Stimulated activated naive CD4-positive, alpha-beta T cell treated with Interleukin-2 at 50 U/mL for 16 hours (primary cell): ENCODE data around the gene ADAMTSL5.
"Not testable (repeated sequence)": the region's sequence is repeated elsewhere in the genome, so short reads cannot be mapped to it uniquely, and the experiment has no call there.

ENCODE experiments used
- DNase-seq: peaks from one replicate; lab custom pipeline; 2025; lab: John Stamatoyannopoulos, UW

ADAMTSL5 gene

GRCh38 chr19:1513499-1514294 lies 878 bp upstream of the ADAMTSL5 start:
- DNase-seq: peak; percentile 60

- DNase-seq: no peak
Measured at GRCh38 chr19:1511318-1512317, 1.2 kb downstream of the ADAMTSL5 start.

- DNase-seq: no peak
Measured at GRCh38 chr19:1510807-1511206, 2.0 kb downstream of the ADAMTSL5 start.

GRCh38 chr19:1510442-1510806 lies 2.4 kb downstream of the ADAMTSL5 start:
- no peak for DNase-seq

- DNase-seq: no peak
Measured at GRCh38 chr19:1509602-1510441, 3.0 kb downstream of the ADAMTSL5 start.

- DNase-seq: no peak
Measured at GRCh38 chr19:1508507-1508856, 4.3 kb downstream of the ADAMTSL5 start.

- DNase-seq: peak; percentile 86
Measured at GRCh38 chr19:1507763-1508506, 4.9 kb downstream of the ADAMTSL5 start.

- DNase-seq: no peak
Measured at GRCh38 chr19:1507192-1507660, 5.6 kb downstream of the ADAMTSL5 start.

GRCh38 chr19:1505991-1506881 lies 6.6 kb downstream of the ADAMTSL5 start:
- no peak for DNase-seq

- no peak for DNase-seq
Measured at GRCh38 chr19:1505012-1505411, 7.8 kb downstream of the ADAMTSL5 start.

- DNase-seq: no peak
Measured at GRCh38 chr19:1503925-1504773, 8.7 kb downstream of the ADAMTSL5 start.

GRCh38 chr19:1503089-1503924 lies 9.5 kb downstream of the ADAMTSL5 start:
- DNase-seq: peak; percentile 61

- DNase-seq: no peak
Measured at GRCh38 chr19:1502433-1503088, 10.3 kb downstream of the ADAMTSL5 start.

- DNase-seq: no peak
Measured at GRCh38 chr19:1501200-1501595, 11.6 kb downstream of the ADAMTSL5 start.

GRCh38 chr19:1499231-1499630 lies 13.6 kb downstream of the ADAMTSL5 start:
- not testable (repeated sequence) for DNase-seq

GRCh38 chr19:1497578-1498235 lies 15.1 kb downstream of the ADAMTSL5 start:
- DNase-seq: no peak
